Measurements from ENCODE around the gene IRGC.

DNA sequence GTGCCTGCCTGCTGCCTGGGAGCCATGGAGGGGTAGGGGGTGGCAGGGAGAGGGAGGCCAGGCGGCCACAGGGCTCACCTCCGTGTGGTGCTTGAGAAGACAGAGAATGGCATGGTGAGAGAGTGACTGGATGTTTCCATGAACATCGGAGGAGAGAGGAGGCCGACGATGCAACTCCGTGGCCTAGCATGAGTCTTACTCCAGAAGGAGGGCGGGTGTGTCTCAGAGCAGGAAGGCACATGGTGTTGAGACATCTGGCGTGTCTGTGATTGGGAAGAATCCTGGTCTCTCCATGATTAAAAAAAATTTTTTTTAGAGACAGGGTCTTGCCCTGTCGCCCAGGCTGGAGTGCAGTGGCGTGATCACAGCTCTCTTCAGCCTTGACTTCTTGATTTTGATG lies 5.1 kb downstream of the IRGC start:
- TF ChIP-seq POLR2A (IDR thresholded peaks at IDR 0.05; ENCODE audit: extremely low read depth, insufficient read length) = no peak
- TF ChIP-seq, protein P1, sequence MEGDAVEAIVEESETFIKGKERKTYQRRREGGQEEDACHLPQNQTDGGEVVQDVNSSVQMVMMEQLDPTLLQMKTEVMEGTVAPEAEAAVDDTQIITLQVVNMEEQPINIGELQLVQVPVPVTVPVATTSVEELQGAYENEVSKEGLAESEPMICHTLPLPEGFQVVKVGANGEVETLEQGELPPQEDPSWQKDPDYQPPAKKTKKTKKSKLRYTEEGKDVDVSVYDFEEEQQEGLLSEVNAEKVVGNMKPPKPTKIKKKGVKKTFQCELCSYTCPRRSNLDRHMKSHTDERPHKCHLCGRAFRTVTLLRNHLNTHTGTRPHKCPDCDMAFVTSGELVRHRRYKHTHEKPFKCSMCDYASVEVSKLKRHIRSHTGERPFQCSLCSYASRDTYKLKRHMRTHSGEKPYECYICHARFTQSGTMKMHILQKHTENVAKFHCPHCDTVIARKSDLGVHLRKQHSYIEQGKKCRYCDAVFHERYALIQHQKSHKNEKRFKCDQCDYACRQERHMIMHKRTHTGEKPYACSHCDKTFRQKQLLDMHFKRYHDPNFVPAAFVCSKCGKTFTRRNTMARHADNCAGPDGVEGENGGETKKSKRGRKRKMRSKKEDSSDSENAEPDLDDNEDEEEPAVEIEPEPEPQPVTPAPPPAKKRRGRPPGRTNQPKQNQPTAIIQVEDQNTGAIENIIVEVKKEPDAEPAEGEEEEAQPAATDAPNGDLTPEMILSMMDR (IDR thresholded peaks at IDR 0.05; ENCODE audit: low read depth, low read length) = no peak
- no peak for TF ChIP-seq MYC (IDR thresholded peaks at IDR 0.05; ENCODE audit: low read depth, low read length)
- TF ChIP-seq, protein P2, sequence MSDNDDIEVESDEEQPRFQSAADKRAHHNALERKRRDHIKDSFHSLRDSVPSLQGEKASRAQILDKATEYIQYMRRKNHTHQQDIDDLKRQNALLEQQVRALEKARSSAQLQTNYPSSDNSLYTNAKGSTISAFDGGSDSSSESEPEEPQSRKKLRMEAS (IDR thresholded peaks at IDR 0.05; ENCODE audit: low read depth, low read length) = no peak
